Measurements from ENCODE around the gene CLIP4. TPM values are rescaled to one million over a fixed set of nuclear protein-coding genes. Genes with fewer than 3 reads are reported as not detected.

Gene CLIP4
- total RNA-seq, 1 donor from 2014 or later, result 53.5 TPM

DNA sequence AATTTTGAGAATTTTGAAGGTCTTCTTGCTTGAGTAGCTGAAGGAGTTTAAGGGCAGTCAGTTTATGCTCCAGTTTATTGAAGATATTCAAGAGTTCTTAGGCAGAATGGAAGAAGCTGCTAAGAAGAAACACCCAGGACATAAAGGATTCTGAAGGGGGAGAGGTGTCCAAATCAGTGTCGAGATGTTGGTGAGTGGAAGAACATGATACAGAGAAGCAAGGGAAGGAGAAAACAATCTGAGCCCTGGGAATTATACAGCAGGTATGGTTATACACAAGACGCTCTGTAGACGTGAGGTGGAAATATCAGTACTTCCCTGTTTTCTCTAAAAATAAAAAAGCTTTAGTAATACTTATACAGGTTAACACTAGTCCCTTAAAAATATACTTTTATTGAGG lies 60.1 kb downstream of the CLIP4 start:
- H3K4me3 ChIP-seq (ENCODE audit: low read depth, low read length), result no peak overlapping the region
- TF ChIP-seq, protein P1, sequence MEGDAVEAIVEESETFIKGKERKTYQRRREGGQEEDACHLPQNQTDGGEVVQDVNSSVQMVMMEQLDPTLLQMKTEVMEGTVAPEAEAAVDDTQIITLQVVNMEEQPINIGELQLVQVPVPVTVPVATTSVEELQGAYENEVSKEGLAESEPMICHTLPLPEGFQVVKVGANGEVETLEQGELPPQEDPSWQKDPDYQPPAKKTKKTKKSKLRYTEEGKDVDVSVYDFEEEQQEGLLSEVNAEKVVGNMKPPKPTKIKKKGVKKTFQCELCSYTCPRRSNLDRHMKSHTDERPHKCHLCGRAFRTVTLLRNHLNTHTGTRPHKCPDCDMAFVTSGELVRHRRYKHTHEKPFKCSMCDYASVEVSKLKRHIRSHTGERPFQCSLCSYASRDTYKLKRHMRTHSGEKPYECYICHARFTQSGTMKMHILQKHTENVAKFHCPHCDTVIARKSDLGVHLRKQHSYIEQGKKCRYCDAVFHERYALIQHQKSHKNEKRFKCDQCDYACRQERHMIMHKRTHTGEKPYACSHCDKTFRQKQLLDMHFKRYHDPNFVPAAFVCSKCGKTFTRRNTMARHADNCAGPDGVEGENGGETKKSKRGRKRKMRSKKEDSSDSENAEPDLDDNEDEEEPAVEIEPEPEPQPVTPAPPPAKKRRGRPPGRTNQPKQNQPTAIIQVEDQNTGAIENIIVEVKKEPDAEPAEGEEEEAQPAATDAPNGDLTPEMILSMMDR (IDR thresholded peaks at IDR 0.05; ENCODE audit: insufficient read depth, low read length, poor library complexity, severe bottlenecking), result no peak
- DNase-seq (ENCODE audit: low read depth), result no peak
- no peaks in the 10 kb centered on the region for H3K27me3 ChIP-seq (ENCODE audit: control insufficient read depth, insufficient read depth, low read length)
- H3K36me3 ChIP-seq (ENCODE audit: control insufficient read depth, insufficient read depth, low read length), result peaks cover 4% of the 10 kb centered on the region

DNA sequence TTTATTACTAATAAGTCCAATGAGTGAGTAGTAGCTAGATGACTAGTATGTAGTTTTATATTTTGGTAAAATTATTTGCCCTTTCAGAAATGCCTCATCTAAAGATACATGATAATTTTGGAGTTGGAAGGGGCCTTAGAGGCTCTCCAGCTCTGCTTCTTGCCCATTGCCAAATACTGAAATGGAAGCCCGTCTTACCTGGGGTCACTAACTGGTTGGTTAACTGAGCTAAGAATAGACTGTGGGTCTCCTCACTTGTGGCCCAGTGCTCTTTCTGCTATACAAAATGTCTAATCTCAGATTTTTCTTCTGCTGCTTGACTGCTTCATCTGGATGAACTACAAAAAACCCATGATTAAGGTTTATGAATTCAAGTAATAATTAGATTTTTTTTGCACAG lies 67.1 kb downstream of the CLIP4 start:
- Histone ChIP-seq H3K36me3 (ENCODE audit: control insufficient read depth, insufficient read depth, low read length) (no peaks in the 10 kb centered on the region), H3K4me3 (ENCODE audit: low read depth, low read length) (no peak overlapping the region), H3K27me3 (ENCODE audit: control insufficient read depth, insufficient read depth, low read length) (no peaks in the 10 kb centered on the region)
- TF ChIP-seq, protein P1 (IDR thresholded peaks at IDR 0.05; ENCODE audit: insufficient read depth, low read length, poor library complexity, severe bottlenecking), result no peak
- DNase-seq (ENCODE audit: low read depth), result no peak

DNA sequence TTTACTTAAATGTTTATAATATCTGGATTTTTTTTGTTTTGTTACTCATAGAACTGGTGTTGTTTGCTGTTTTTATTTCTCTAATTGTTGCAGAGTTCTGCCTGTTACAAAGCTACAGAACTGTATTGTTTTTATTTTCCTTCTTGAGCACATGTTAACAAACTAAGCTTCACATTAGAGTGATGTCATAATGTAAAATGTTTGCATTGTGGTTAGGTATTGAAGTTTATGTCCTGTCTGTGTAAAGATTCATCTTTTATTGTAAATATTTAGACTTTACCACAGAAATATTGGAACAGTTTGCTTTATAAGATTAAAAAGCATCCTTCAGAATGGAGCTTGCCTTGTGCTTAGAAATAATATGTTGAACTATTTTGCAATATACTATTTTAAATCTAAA lies 67.7 kb downstream of the CLIP4 start:
- H3K4me3 ChIP-seq (ENCODE audit: low read depth, low read length), result no peak overlapping the region
- H3K27me3 ChIP-seq (ENCODE audit: control insufficient read depth, insufficient read depth, low read length), result no peaks in the 10 kb centered on the region
- no peaks in the 10 kb centered on the region for H3K36me3 ChIP-seq (ENCODE audit: control insufficient read depth, insufficient read depth, low read length)
- no peak for DNase-seq (ENCODE audit: low read depth)
- TF ChIP-seq, protein P1 (IDR thresholded peaks at IDR 0.05; ENCODE audit: insufficient read depth, low read length, poor library complexity, severe bottlenecking), result no peak

DNA sequence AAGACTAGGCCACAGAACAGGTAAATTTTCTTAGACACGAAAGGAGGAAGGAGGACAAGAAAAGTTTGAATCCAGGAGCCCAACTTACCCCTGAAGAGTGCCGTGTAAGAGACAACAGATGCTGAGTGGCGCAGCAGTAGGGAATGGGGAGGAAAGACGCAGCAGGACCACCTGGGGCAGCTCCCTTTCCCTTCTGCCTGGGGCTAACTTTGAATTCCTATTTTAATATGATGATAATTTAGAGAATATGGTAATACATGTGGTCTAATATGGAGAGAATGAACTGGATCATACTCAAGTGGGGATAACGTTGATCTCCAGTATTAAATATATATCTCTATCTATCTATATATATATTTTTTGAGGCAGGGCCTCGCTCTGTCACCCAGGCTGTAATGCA lies 69.3 kb downstream of the CLIP4 start:
- TF ChIP-seq, protein P1 (IDR thresholded peaks at IDR 0.05; ENCODE audit: insufficient read depth, low read length, poor library complexity, severe bottlenecking), result no peak
- Histone ChIP-seq H3K27me3 (ENCODE audit: control insufficient read depth, insufficient read depth, low read length) (no peaks in the 10 kb centered on the region), H3K4me3 (ENCODE audit: low read depth, low read length) (no peak overlapping the region), H3K36me3 (ENCODE audit: control insufficient read depth, insufficient read depth, low read length) (no peaks in the 10 kb centered on the region)
- DNase-seq (ENCODE audit: low read depth), result no peak

DNA sequence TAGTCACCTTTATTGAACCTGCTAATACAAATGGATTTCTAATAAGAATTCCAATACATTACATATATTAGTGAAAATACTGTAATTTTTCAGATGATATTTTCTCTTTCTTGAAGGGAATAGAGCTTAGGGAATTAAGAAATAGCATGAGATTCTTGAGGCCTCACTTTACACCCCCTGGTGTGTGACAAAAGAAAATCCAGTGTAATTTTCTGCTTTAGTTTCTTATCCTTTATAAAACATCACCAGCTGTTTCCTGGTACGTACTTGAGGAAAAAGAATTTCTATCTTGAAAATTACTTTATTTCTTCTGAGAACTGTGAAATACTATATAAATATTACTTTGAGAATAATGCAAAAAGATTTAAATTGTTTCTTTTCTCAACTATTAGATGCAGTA lies 71.6 kb downstream of the CLIP4 start:
- TF ChIP-seq, protein P1 (IDR thresholded peaks at IDR 0.05; ENCODE audit: insufficient read depth, low read length, poor library complexity, severe bottlenecking), result no peak
- DNase-seq (ENCODE audit: low read depth), result no peak

DNA sequence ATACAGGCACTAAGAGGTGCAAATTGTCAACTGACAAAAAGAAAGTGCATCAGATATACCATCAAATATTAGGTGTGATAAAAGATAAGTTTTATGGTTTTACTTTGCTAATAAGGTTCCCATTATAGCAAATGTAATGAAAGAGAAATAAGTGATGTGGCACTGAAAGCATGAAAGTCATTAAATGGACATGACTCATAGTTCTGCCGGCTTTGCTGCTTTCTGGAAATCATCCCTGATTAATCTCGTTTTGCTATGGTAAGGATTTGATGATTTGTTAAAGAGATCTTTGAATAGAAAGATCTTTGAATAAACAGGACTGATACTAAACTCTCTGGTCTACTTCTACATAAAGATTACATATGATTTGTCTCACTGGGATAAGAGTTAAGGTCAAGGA lies 72.7 kb downstream of the CLIP4 start:
- TF ChIP-seq, protein P1 (IDR thresholded peaks at IDR 0.05; ENCODE audit: insufficient read depth, low read length, poor library complexity, severe bottlenecking), result no peak
- no peak overlapping the region for H3K4me3 ChIP-seq (ENCODE audit: low read depth, low read length)
- DNase-seq (ENCODE audit: low read depth), result no peak
- H3K36me3 ChIP-seq (ENCODE audit: control insufficient read depth, insufficient read depth, low read length), result no peaks in the 10 kb centered on the region
- no peaks in the 10 kb centered on the region for H3K27me3 ChIP-seq (ENCODE audit: control insufficient read depth, insufficient read depth, low read length)

More for the DNA sequence above, 71.6 kb downstream of the CLIP4 start:
- no peaks in the 10 kb centered on the region for H3K36me3 ChIP-seq (ENCODE audit: control insufficient read depth, insufficient read depth, low read length)
- H3K27me3 ChIP-seq (ENCODE audit: control insufficient read depth, insufficient read depth, low read length), result no peaks in the 10 kb centered on the region
- no peak overlapping the region for H3K4me3 ChIP-seq (ENCODE audit: low read depth, low read length)

All from kidney epithelial cell (primary cell).